ENCODE measurements around the gene SPATA7. TPM values are rescaled to one million over a fixed set of nuclear protein-coding genes. Genes with fewer than 3 reads are reported as not detected.

SPATA7 gene, protein sequence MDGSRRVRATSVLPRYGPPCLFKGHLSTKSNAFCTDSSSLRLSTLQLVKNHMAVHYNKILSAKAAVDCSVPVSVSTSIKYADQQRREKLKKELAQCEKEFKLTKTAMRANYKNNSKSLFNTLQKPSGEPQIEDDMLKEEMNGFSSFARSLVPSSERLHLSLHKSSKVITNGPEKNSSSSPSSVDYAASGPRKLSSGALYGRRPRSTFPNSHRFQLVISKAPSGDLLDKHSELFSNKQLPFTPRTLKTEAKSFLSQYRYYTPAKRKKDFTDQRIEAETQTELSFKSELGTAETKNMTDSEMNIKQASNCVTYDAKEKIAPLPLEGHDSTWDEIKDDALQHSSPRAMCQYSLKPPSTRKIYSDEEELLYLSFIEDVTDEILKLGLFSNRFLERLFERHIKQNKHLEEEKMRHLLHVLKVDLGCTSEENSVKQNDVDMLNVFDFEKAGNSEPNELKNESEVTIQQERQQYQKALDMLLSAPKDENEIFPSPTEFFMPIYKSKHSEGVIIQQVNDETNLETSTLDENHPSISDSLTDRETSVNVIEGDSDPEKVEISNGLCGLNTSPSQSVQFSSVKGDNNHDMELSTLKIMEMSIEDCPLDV
- 4.0 TPM for polyA plus RNA-seq (2012; ENCODE audit: missing spikeins)

DNA sequence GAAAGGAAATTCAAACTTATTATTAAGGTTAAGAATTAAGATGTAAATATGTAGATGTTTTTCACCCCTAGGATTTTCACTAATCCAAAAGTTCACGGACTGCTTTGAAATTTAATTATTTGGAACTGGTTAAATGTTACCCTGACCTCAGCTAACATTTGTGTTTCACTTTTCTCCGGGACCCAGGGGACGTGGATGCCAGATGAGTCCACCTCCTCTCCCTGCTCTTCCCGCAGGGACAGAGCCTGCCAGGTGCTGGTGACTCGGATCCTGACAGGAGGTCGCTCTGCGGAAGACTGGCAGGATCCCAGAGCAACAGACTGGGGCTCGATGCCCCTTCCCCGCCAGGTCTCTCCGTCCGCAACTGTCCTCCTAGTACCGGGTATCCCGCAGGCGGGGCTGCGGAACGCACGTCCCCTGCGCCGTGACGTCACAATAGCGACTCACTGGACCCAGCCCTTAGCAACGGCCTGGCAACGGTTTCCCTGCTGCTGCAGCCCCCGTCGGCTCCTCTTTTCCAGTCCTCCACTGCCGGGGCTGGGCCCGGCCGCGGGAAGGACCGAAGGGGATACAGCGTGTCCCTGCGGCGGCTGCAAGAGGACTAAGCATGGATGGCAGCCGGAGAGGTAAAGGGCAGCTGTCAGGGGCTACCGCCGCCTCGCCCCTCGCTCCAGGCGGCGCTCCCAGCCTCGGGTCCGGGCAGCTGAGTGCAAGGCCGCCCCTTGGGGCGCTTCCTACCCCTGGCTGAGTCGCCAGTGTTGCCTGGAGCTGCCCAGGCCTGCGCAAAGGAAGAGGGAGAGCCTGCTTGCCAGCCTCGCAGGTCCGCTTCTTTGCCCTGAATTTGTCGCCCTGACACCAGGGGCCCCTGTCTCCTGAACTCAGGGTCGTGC, at the start of gene SPATA7:
Gene SPATA7 (plus strand): TSS at position 446 of the 890 bp plus-strand sequence. CDS start 162 bp downstream, at position 608.
- DNase-seq (ENCODE audit: insufficient read length) (peak; percentile 58), FAIRE-seq (peak; percentile 99)
- TF ChIP-seq POLR2A (IDR thresholded peaks at IDR 0.05; ENCODE audit: low read depth, low read length) (peak; percentile 28; the same call in 1 of the 2 replicates), TAF1 (IDR thresholded peaks at IDR 0.05; ENCODE audit: borderline replicate concordance, low read depth, low read length) (0 out of 2 replicates have a peak, but pooled peaks have one; percentile 47), POLR2AphosphoS5 (IDR thresholded peaks at IDR 0.05; ENCODE audit: low read depth, low read length) (no peak)

DNA sequence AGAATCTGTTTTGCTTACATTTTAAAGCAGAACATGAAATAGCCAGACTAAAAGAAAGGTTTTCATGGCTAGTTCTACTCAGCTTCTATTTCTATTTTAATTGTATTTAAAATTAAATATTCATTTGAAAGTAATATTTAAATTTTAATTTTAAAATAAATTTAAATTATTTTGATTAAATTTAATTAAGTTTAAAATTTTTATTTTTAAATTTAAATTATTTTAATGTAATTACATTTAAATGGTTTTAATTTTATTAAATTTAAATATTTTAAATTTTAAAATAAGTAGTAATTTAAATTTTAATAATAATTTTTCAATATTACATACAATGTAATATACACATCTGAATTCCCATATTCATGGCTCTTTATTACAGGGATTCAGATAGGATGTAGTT, 45.1 kb upstream of the SPATA7 start:
- TF ChIP-seq POLR2AphosphoS5 (IDR thresholded peaks at IDR 0.05; ENCODE audit: low read depth, low read length) (no peak), POLR2A (IDR thresholded peaks at IDR 0.05; ENCODE audit: low read depth, low read length) (no peak), TAF1 (IDR thresholded peaks at IDR 0.05; ENCODE audit: borderline replicate concordance, low read depth, low read length) (no peak)
- no peak for DNase-seq (ENCODE audit: insufficient read length)
- no peak for FAIRE-seq

DNA sequence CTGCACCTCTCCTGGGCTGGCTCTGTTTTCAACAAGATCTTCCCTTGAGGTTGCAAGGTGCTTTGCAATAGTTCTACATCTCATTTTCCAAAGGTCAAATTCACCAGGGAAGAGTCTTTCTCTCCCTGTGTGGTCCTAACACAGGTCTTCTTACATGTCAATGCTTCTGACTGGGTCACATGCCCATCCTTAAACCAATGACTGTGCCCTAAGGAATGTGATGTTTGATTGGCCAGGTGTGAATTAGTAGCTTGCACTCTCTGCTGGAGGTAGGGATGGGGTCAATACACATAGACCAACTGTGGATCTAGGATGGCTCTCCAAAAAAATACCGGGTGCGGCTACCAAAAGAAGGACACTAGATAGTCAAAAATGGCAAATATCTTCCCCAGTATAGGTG, 42.5 kb upstream of the SPATA7 start:
- DNase-seq (ENCODE audit: insufficient read length) (no peak), FAIRE-seq (no peak)

DNA sequence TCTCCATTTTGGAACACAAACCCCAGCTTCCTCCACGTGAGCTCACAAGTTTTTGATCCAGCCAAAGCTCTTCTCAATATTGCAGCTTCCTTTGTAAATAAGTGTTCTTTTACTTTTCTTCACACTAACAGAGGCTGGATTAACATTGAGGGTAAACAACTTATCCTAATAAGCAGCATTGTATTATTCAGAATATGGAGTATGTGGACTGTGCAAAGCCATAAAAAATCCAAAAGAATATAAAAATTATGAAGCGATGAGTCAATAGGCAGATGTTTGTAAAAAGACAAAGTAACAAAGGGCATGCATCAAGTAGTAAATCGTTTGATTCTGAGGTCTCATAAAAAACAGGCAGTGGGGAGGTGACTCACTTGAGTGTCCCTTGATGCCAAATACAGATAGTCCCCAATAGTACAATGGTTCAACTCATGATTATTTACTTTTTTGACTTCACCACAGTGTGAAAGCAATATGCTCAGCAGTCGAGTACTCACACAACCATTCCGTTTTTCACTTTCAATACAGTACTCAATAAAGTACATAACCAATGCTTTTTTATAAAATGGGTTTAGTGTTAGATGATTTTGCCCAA, 39.3 kb upstream of the SPATA7 start:
- DNase-seq (ENCODE audit: insufficient read length) = no peak
- TF ChIP-seq POLR2AphosphoS5 (IDR thresholded peaks at IDR 0.05; ENCODE audit: low read depth, low read length) = no peak
- TF ChIP-seq TAF1 (IDR thresholded peaks at IDR 0.05; ENCODE audit: borderline replicate concordance, low read depth, low read length) = no peak
- no peak for TF ChIP-seq POLR2A (IDR thresholded peaks at IDR 0.05; ENCODE audit: low read depth, low read length)
- FAIRE-seq = no peak

More for the DNA sequence above, 42.5 kb upstream of the SPATA7 start:
- TF ChIP-seq POLR2AphosphoS5 (IDR thresholded peaks at IDR 0.05; ENCODE audit: low read depth, low read length) = no peak
- no peak for TF ChIP-seq POLR2A (IDR thresholded peaks at IDR 0.05; ENCODE audit: low read depth, low read length)
- no peak for TF ChIP-seq TAF1 (IDR thresholded peaks at IDR 0.05; ENCODE audit: borderline replicate concordance, low read depth, low read length)

DNA sequence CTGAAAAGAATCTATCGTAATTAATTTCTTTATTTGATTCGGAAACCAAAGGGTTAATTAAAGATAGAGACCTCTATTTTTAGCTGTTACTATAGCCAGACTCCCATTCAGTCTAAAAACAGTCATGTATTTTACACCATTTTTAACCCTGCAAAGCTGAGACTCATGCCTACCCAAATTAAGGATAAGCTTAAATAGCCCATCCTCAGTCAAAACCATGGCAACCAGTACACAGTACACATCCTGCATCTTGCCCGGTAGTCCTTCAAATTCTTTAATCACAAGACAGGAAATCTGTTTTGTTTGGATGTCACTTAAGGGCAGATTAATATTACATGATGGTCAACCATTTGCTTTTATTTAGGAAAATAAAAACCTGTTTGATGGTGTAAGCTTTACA, 36.9 kb upstream of the SPATA7 start:
- DNase-seq (ENCODE audit: insufficient read length) (no peak), FAIRE-seq (no peak)
- TF ChIP-seq TAF1 (IDR thresholded peaks at IDR 0.05; ENCODE audit: borderline replicate concordance, low read depth, low read length) (no peak), POLR2A (IDR thresholded peaks at IDR 0.05; ENCODE audit: low read depth, low read length) (no peak), POLR2AphosphoS5 (IDR thresholded peaks at IDR 0.05; ENCODE audit: low read depth, low read length) (no peak)

DNA sequence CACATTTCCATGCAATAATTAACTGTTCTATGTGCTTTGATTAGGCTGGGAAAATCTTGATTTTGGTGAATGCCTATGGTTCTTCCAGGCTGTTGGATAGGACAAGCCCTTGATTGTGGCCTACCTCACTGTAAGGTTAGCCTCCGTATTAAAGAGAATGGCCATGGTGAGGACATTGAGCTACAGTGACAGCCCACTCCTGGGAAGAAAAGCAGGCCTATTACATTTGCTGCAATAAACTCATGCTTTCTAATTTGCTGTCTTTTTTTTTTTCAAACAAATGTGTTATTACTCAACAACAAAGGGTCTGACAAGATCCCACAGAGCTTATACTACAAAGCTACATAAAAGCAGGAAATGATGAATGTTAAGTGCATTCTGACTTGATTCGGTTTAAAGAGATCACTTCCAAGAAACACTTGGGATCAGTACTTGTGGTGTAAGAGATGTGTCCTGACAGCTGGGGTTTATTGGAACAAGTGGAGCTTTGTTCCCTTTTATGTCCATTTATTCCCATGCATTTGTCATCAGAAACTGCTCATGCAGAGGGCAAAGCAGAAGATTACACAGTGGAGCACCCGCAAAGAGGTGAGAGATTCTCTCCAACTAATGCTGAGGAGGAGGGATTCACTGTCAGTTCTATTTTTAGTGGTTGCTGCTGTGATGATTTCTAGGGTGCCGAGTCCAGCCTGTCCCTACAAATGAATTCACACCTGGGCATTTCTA, 33.3 kb upstream of the SPATA7 start:
- no peak for DNase-seq (ENCODE audit: insufficient read length)
- TF ChIP-seq TAF1 (IDR thresholded peaks at IDR 0.05; ENCODE audit: borderline replicate concordance, low read depth, low read length) (no peak), POLR2AphosphoS5 (IDR thresholded peaks at IDR 0.05; ENCODE audit: low read depth, low read length) (no peak), POLR2A (IDR thresholded peaks at IDR 0.05; ENCODE audit: low read depth, low read length) (no peak)
- no peak for FAIRE-seq

DNA sequence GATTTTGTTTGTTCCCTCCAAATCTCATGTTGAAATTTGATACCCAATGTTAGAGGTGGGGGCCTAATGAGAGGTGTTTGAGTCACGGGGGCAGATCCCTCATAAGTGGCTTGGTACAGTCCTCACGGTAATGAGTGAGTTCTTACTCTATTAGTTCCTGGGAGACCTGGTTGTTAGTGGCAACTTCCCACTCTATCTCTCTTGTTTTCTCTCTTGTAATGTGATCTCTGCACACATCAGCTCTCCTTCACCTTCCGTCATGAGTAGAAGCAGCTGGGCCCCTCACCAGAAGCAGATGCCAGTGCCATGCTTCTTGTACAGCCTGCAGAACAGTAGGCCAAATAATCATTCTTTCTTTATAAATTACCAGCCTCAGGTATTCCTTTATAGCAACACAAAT, 32.8 kb upstream of the SPATA7 start:
- DNase-seq (ENCODE audit: insufficient read length) = no peak
- TF ChIP-seq TAF1 (IDR thresholded peaks at IDR 0.05; ENCODE audit: borderline replicate concordance, low read depth, low read length) (no peak), POLR2A (IDR thresholded peaks at IDR 0.05; ENCODE audit: low read depth, low read length) (no peak), POLR2AphosphoS5 (IDR thresholded peaks at IDR 0.05; ENCODE audit: low read depth, low read length) (no peak)

DNA sequence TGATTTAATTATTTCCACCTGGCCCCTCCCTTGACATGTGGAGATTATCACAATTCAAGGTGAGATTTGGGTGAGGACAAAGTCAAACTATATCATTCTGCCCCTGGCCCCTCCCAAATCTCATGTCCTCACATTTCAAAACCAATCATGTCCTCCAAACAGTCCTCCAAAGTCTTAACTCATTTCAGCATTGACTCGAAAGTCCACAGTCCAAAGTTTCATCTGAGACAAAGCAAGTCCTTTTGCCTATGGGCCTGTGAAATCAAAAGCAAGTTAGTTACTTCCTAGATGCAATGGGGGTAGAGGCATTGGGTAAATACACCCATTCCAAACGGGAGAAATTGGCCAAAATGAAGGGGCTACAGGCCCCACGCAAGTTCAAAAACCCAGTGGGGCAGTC, 31.1 kb upstream of the SPATA7 start:
- TF ChIP-seq POLR2A (IDR thresholded peaks at IDR 0.05; ENCODE audit: low read depth, low read length) (no peak), POLR2AphosphoS5 (IDR thresholded peaks at IDR 0.05; ENCODE audit: low read depth, low read length) (no peak), TAF1 (IDR thresholded peaks at IDR 0.05; ENCODE audit: borderline replicate concordance, low read depth, low read length) (no peak)
- FAIRE-seq (no peak), DNase-seq (ENCODE audit: insufficient read length) (no peak)

More for the DNA sequence above, 32.8 kb upstream of the SPATA7 start:
- no peak for FAIRE-seq

DNA sequence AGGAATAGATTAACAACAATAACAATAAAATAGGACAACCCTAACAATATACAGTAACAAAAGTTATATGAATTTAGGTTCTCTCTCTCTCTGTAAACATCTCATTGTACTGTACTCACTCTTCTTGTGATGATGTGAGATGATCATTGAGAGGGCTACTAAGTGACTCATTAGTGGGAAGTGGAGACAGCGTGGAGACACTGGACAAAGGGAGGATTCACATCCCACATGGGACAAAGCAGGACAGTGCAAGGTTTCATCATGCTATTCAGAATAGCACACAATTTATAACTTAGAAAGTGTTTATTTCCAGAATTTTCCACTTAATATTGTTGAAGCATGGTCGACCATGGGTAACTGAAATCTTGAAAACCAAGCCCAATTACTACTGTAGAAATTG, 26.0 kb upstream of the SPATA7 start:
- TF ChIP-seq TAF1 (IDR thresholded peaks at IDR 0.05; ENCODE audit: borderline replicate concordance, low read depth, low read length) (no peak), POLR2A (IDR thresholded peaks at IDR 0.05; ENCODE audit: low read depth, low read length) (no peak), POLR2AphosphoS5 (IDR thresholded peaks at IDR 0.05; ENCODE audit: low read depth, low read length) (no peak)
- FAIRE-seq = no peak
- DNase-seq (ENCODE audit: insufficient read length) = no peak

DNA sequence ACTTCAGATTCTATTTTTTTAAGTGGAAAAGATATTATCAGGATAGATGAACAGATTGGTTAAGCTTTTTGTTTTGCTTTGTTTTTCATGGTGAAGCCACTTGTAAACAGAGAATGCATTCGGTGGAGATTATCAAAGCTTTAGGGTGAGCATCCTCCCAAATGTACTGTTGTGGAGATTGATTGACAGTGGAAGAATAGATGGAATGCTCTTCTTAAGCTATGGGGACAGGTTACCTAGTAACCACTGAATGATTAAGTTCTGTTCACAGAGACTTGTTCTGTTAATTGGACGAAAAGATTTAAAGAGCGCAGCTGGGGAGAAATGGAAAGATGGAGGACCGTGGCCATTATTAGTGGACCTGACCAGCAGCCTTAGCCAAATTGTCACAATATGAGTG, 21.8 kb upstream of the SPATA7 start:
- TF ChIP-seq POLR2A (IDR thresholded peaks at IDR 0.05; ENCODE audit: low read depth, low read length) (no peak), TAF1 (IDR thresholded peaks at IDR 0.05; ENCODE audit: borderline replicate concordance, low read depth, low read length) (no peak), POLR2AphosphoS5 (IDR thresholded peaks at IDR 0.05; ENCODE audit: low read depth, low read length) (no peak)
- DNase-seq (ENCODE audit: insufficient read length) = no peak
- no peak for FAIRE-seq

Measured in GM12892 (cell line).